GM23248 (cell line): Measurements from ENCODE around the gene SNX20.

Experiments used
- EZH2 ChIP-seq: fragments of 200-600 bp; sonication (generic); IDR thresholded peaks from 2 replicates; pipeline ENCODE4 v1.6.1; 2018; ENCODE audit warnings: antibody characterized with exemption, mild to moderate bottlenecking; ENCODE audit not compliant: insufficient read depth, poor library complexity, severe bottlenecking
- EZH2phosphoT487 ChIP-seq: fragments of 200-600 bp; sonication (generic); IDR thresholded peaks from 2 replicates; pipeline ENCODE4 v1.6.1; 2018; ENCODE audit warnings: antibody characterized with exemption, moderate library complexity, mild to moderate bottlenecking, low read depth; ENCODE audit not compliant: insufficient read depth

DNA sequence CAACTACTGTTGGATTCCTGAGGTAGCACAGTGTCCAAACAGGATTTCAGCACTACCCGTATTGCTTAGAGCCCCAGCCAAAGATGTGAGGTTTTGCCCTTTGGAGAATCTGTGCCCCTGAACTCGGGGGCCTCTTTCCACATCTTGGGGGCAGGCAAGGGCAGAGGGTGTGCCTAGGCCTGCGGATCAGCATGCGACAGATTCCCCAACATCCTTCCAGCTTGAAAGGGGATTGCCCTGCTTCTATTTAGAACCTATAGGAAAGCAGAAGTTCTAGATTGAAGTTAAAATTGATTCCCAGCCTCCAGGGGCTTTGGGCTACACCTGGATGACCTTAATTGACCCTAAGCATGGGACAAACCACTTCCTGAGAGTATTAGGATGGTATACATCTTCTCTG lies 31.8 kb upstream of the SNX20 start:
- TF ChIP-seq EZH2, result no peak
- TF ChIP-seq EZH2phosphoT487, result no peak
